ENCODE data around the gene SRD5A2. TPM values are rescaled to one million over a fixed set of nuclear protein-coding genes. Genes with fewer than 3 reads are reported as not detected.

The SRD5A2 gene
- total RNA-seq (under 1 TPM in 1 of 5 donors, not detected in 4; 0.18 TPM), polyA plus RNA-seq (under 1 TPM in 1 of 3 donors, not detected in 2; 0.03 TPM)
- long read RNA-seq, donor 1, result 0 reads
- long read RNA-seq, donor 2, result 0 reads
- long read RNA-seq, donor 3, result 0 reads
- long read RNA-seq, donor 4, result 0 reads
- long read RNA-seq, donor 5, result 0 reads
- long read RNA-seq, donor 6, result 0 reads
- long read RNA-seq, donor 7, result 0 reads
- long read RNA-seq, donor 8, result 0 reads
- long read RNA-seq, donor 9, result 0 reads
- long read RNA-seq, donor 10, result 0 reads

DNA sequence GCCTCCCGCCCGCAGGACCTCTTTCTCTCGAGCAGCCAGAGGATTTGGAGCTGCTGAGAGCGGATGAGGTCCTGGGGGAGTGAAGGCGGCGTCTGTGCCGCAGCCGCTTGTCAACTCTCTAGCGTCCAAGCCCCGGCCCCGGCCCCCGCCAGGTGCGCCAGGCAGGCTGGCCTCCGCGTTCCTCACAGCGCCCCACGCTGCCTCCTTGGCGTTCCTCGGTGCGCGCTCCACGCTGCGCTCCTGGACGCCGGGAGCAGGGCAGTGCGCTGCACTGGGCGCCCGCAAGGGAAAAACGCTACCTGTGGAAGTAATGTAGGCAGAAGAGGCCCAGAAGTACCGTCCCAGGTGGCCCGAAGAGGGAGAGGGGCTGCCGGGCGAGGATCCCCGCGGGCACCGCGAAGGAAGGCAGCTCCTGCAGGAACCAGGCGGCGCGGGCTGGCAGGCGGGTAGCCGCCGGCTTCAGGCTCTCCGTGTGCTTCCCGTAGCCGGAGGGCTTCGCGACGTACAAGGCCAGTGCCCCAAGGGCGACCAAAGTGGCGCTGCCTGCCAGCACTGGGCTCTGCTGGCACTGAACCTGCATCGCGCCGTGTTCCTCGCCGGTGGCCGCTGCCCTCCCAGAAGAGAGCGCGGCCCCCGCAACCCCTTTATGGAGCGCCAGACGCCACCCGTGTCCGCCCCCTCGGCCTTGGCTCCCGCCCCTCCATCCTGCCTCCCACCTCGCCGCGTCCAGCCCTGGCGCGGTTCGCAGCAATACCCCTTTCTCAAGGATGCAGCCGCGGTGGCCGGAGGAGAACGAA lies at the start of gene SRD5A2:
Gene SRD5A2, minus strand, starts transcription at position 618 of the 797 bp plus-strand sequence. Its CDS starts 38 bp downstream, at position 580.
- no peaks in the 10 kb centered on the region for H3K36me3 ChIP-seq
- no peak within 1 kb of the TSS for H3K27ac ChIP-seq
- WGBS, 5 donors, result 3 to 13% (median 5%) methylated on average over 34 to 76 of the region's 76 CpGs
- no peak for TF ChIP-seq POLR2A (IDR thresholded peaks at IDR 0.05)
- H3K4me1 ChIP-seq, result peaks cover 0 to 11% (median 8%) of the 10 kb centered on the region in 4 donors
- peaks cover 6 to 42% (median 20%) of the 10 kb centered on the region in 3 donors for H3K27me3 ChIP-seq
- H3K4me3 ChIP-seq, result peak within 1 kb of the TSS in 2 of 4 donors; percentile 7 to 24
- intact Hi-C loops (cut with DNase I; ENCODE audit: low total_unique reads), result no loop called here
- peaks cover 0 to 6% (median 0%) of the 10 kb centered on the region in 4 donors for H3K9me3 ChIP-seq
- peak in 1 of 2 donors; percentile 5 for DNase-seq

GRCh38 chr2:31606509-31606908 lies 25.8 kb upstream of the SRD5A2 start:
- Histone ChIP-seq H3K9me3 (peaks cover 0 to 30% (median 13%) of the 10 kb centered on the region in 4 donors), H3K4me1 (no peaks in the 10 kb centered on the region), H3K36me3 (no peaks in the 10 kb centered on the region), H3K27me3 (no peaks in the 10 kb centered on the region), H3K4me3 (no peak overlapping the region), H3K27ac (no peak overlapping the region)
- WGBS, 5 donors, result 77 to 89% (median 88%) methylated on average over 3 of the region's 3 CpGs
- TF ChIP-seq POLR2AphosphoS5 (IDR thresholded peaks at IDR 0.05), result no peak
- TF ChIP-seq CTCF (IDR thresholded peaks at IDR 0.05), result no peak
- no peak for TF ChIP-seq POLR2A (IDR thresholded peaks at IDR 0.05)
- TF ChIP-seq EP300 (IDR thresholded peaks at IDR 0.05), result no peak
- DNase-seq, result no peak
- intact Hi-C loops (cut with DNase I; ENCODE audit: low total_unique reads), result no loop called here

DNA sequence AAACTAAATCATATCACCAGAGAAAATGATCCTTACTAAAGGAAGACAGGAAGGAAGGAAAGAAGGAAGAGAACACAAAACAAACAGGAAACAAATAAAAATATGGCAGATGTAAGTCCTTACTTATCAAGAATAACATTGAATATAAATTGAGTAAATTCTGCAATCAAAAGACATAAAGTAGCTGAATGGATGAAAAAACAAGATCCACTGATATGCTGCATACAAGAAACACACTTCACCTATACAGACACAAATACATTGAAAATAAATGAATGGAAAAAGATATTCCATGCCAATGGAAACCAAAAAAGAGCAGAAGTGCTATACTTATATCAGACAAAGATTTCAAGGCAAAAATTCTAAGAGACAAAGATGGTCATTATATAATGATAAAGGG lies 18.0 kb upstream of the SRD5A2 start:
- intact Hi-C loops (cut with DNase I; ENCODE audit: low total_unique reads), result no loop called here
- Histone ChIP-seq H3K4me3 (no peak overlapping the region), H3K27me3 (no peaks in the 10 kb centered on the region), H3K36me3 (no peaks in the 10 kb centered on the region), H3K9me3 (peaks cover 0 to 36% (median 13%) of the 10 kb centered on the region in 4 donors), H3K4me1 (no peaks in the 10 kb centered on the region), H3K27ac (no peak overlapping the region)
- TF ChIP-seq EP300 (IDR thresholded peaks at IDR 0.05) (no peak), POLR2A (IDR thresholded peaks at IDR 0.05) (no peak), CTCF (IDR thresholded peaks at IDR 0.05) (no peak), POLR2AphosphoS5 (IDR thresholded peaks at IDR 0.05) (no peak)
- no peak for DNase-seq

DNA sequence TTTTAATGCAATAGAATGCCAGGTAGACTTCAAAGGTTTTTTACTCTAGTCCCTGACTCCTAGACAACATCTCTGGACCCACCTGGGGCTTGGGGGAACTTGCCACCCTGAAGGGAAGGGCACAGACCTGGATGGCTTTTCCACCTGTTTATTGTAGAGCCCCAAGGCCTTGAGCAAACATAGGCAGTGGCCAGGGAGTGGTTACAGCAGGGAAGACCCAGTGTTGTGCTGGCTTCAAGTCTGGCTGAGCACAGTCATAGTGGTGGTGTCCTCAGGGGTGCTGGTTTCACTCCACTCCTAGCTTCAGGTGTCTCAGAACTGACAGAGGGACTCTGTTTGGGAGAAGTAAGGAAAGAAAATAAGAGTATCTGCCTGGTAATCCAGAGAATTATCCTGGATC lies 5.5 kb upstream of the SRD5A2 start:
- H3K9me3 ChIP-seq, result peaks cover 0 to 18% (median 5%) of the 10 kb centered on the region in 4 donors
- peaks cover 0 to 19% (median 6%) of the 10 kb centered on the region in 3 donors for H3K27me3 ChIP-seq
- no peaks in the 10 kb centered on the region for H3K36me3 ChIP-seq
- no peaks in the 10 kb centered on the region for H3K4me1 ChIP-seq
- no peak overlapping the region for H3K27ac ChIP-seq
- no peak overlapping the region for H3K4me3 ChIP-seq
- intact Hi-C loops (cut with DNase I; ENCODE audit: low total_unique reads), result no loop called here
- TF ChIP-seq POLR2AphosphoS5 (IDR thresholded peaks at IDR 0.05) (no peak), POLR2A (IDR thresholded peaks at IDR 0.05) (no peak), CTCF (IDR thresholded peaks at IDR 0.05) (no peak)
- no peak for DNase-seq
